Liver (tissue), 5 donors: Measurements from ENCODE around the gene SNX1. TPM values are rescaled to one million over a fixed set of nuclear protein-coding genes. Genes with fewer than 3 reads are reported as not detected.

Source experiments
- polyA plus RNA-seq, 2 donors: library from polyadenylated mRNA; stranded (reverse) in 1 of 2; unstranded in 1 of 2; fragments of 200-250 nt in 1 of 2; fragments of >200 nt in 1 of 2; fragmentation: Nextera tagmentation in 1 of 2; extraction: Ambion mirVana in 1 of 2; gene quantifications; one replicate each; pipeline versions ENCODE4 v1.2.1 to v1.2.3, GENCODE V29; 2013 to 2015
- small RNA-seq: library from RNA; depleted of rRNA; stranded (forward); fragments of <200 nt; gene quantifications from one replicate; pipeline ENCODE3, GENCODE V24; 2014
- total RNA-seq, 2 donors: library from RNA; depleted of rRNA; stranded (reverse); fragments of >200 nt; gene quantifications; one replicate each; pipeline ENCODE4 v1.2.3, GENCODE V29; 2014
- donor health status: healthy.
- donor health status: healthy.
- donor health status: healthy.

SNX1 gene
- total and polyA plus RNA-seq, 4 donors: 40.0 to 67.4 (median 45.0) TPM

Small RNAs within 50 kb of the gene (small RNA-seq; reads per million reads assigned to genes)
- not detected for gene RF00019

Other genes with a start within 250 kb of the SNX1 start
- gene DAPK2, start 49.5 kb upstream of the SNX1 start, total RNA-seq: 1 to 10 TPM; 1.1 to 3.6 TPM
- gene DAPK2, start 49.5 kb upstream of the SNX1 start, polyA plus RNA-seq: 1 to 10 TPM; 1.0 to 1.1 TPM
- 100 to 1,000 TPM; 124 to 147 TPM for gene CIAO2A, start 2.1 kb upstream of the SNX1 start, total RNA-seq
- 100 to 1,000 TPM; 171 to 404 TPM for gene CIAO2A, start 2.1 kb upstream of the SNX1 start, polyA plus RNA-seq
- 10 to 100 TPM in 1 of 2 donors, 1 to 10 TPM in 1; 2.2 to 37.4 TPM for gene SNX22, start 55.7 kb downstream of the SNX1 start, total RNA-seq
- 1 to 10 TPM; 2.4 to 3.7 TPM for gene SNX22, start 55.7 kb downstream of the SNX1 start, polyA plus RNA-seq
- 100 to 1,000 TPM; 379 to 638 TPM for gene PPIB, start 67.0 kb downstream of the SNX1 start, total RNA-seq
- 100 to 1,000 TPM; 627 to 768 TPM for gene PPIB, start 67.0 kb downstream of the SNX1 start, polyA plus RNA-seq